Heart right ventricle (tissue), 16 donors: ENCODE results near the gene STXBP2. TPM values are rescaled to one million over a fixed set of nuclear protein-coding genes. Genes with fewer than 3 reads are reported as not detected.

Experiments used
- ATAC-seq, 8 donors: fragments of 200-7000 bp; cut with Tn5 transposase; one replicate each; pipeline ENCODE4 v1.9.1; 2020; ENCODE audit warnings: mild to moderate bottlenecking in 8 of 8, moderate library complexity in 8 of 8, moderate number of reproducible peaks in 1 of 8
- DNase-seq, 2 donors: peaks; one replicate each; pipeline ENCODE4 v3.0.0-alpha.2; 2020
- H3K27ac ChIP-seq, 10 donors: fragments of 200-600 bp; sonication (generic) in 2 of 10; one replicate each; pipeline versions ENCODE4 v1.5.0 to v1.8.0; 2020 to 2022; ENCODE audit warnings: mild to moderate bottlenecking in 3 of 10
- H3K27me3 ChIP-seq, 7 donors: fragments of 200-600 bp; one replicate each; pipeline ENCODE4 v1.8.0; 2021 to 2022; ENCODE audit warnings: mild to moderate bottlenecking in 2 of 7
- H3K36me3 ChIP-seq, 9 donors: fragments of 200-600 bp; sonication (generic) in 1 of 9; one replicate each; pipeline versions ENCODE4 v1.5.0 to v1.8.0; 2020 to 2022; ENCODE audit warnings: mild to moderate bottlenecking in 2 of 9
- H3K4me1 ChIP-seq, 9 donors: fragments of 200-600 bp; sonication (generic) in 1 of 9; one replicate each; pipeline versions ENCODE4 v1.5.0 to v1.8.0; 2020 to 2022; ENCODE audit warnings: mild to moderate bottlenecking in 4 of 9
- H3K4me3 ChIP-seq, 10 donors: fragments of 200-600 bp; sonication (generic) in 2 of 10; one replicate each; pipeline versions ENCODE4 v1.5.0 to v1.8.0; 2020 to 2022; ENCODE audit warnings: mild to moderate bottlenecking in 7 of 10, moderate library complexity in 2 of 10
- H3K9me3 ChIP-seq, 11 donors: fragments of 200-600 bp in 10 of 11; sonication (generic) in 2 of 11; one replicate each; pipeline versions ENCODE4 v1.5.0 to v1.8.0; 2013 to 2022; ENCODE audit warnings: mild to moderate bottlenecking in 2 of 11, control low read depth in 1 of 11, moderate library complexity in 1 of 11
- WGBS, 2 donors: extraction: QIAGEN DNeasy Blood & Tissue Kit; methylation state at CpG; one replicate each; pipeline ENCODE4 v1.1.7; 2013; ENCODE audit warnings: inconsistent platforms in 1 of 2; 5-methylcytosine and 5-hydroxymethylcytosine counted together
- intact Hi-C, 10 donors: fragments of 100-400 bp; cut with DNase I; formaldehyde crosslinking; loops; one replicate each; pipeline versions ENCODE4 v1.11.1 to v1.14.2; 2022
- polyA plus RNA-seq, 2 donors: library from polyadenylated mRNA; stranded (reverse); fragments of 200-250 nt; gene quantifications; one replicate each; pipeline ENCODE4 v1.2.3, GENCODE V29; 2013
- total RNA-seq, 10 donors: library from RNA; stranded (reverse); fragmentation: NEBNext Ultra II Directional in 3 of 10; extraction: Animal tissue kit (Norgen Biotek cat#: 25700) in 3 of 10; gene quantifications; one replicate each; pipeline versions ENCODE4 v1.2.1 to v1.2.4, GENCODE V29; 2021 to 2023
- TF ChIP-seq, protein P1 (sequence below), 9 donors: fragments of 200-600 bp; sonication (generic) in 2 of 9; IDR thresholded peaks; one replicate each; pipeline versions ENCODE4 v1.5.0 to v1.8.0; 2021 to 2022; ENCODE audit warnings: antibody characterized with exemption in 9 of 9, mild to moderate bottlenecking in 5 of 9, moderate library complexity in 1 of 9
- donor health status: Arrhythmogenic right ventricular cardiomyopathy.
- donor health status: ischemic (EF 13 %, LVEDD 7.1; RV severe dilation, severe dysfunction).
- donor health status: healthy with polysubstance abuse.
- donor health status: DM: no; HTN: yes; CAD: no.
- donor health status: DM: no; HTN: no; CAD: no.
- donor health status: ischemic (EF 25% LVEDD 6.9; RV normal size, moderate dysfunction).
- donor health status: ischemic (EF 25% LVEDD 5.7; RV mildly dilated, moderate dysfunction).
- donor health status: healthy.
- donor health status: DM: yes; HTN: yes; CAD: no.
- donor health status: Ischemic cardiomyopathy.
- donor health status: ischemic (EF 35%, LVEDD 5.7; RV mildly dilated, moderate dysfunction).
- donor health status: nonischemic (EF 11% LVEDD 7.7; RV severe dilation, severe dysfunction).
- donor health status: DM: yes; HTN: yes; CAD: no.
- donor health status: PGD.
- donor health status: ischemic (EF 29% LVEDD 5.4; RV normal size, mild dysfunction).
- donor health status: nonischemic (EF 23%, LVEDD 6.1; RV moderate dilation, normal function).

STXBP2 gene
- total and polyA plus RNA-seq, 12 donors: 1.6 to 19.6 (median 4.0) TPM

DNA sequence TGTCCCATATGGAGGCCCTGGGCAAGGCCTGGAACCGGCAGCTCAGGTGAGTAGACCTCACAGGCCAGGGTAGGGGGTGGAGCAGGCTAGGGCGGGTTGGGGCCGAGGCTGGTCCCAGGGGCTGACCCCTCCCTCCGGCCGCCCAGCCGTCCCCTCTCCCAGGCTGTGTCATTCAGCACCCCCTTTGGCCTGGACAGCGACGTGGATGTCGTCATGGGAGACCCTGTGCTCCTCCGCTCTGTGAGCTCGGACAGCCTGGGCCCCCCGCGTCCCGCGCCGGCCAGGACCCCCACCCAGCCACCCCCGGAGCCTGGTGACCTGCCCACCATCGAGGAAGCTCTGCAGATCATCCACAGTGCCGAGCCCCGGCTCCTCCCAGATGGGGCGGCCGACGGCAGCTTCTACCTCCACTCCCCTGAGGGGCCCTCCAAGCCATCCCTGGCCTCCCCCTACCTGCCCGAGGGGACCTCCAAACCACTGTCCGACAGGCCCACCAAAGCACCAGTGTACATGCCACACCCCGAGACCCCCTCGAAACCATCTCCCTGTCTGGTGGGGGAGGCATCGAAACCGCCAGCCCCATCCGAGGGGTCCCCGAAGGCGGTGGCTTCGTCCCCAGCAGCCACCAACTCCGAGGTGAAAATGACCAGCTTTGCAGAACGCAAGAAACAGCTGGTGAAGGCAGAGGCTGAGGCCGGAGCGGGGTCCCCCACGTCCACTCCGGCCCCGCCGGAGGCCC lies 25.2 kb upstream of the STXBP2 start:
- TF ChIP-seq, protein P1, sequence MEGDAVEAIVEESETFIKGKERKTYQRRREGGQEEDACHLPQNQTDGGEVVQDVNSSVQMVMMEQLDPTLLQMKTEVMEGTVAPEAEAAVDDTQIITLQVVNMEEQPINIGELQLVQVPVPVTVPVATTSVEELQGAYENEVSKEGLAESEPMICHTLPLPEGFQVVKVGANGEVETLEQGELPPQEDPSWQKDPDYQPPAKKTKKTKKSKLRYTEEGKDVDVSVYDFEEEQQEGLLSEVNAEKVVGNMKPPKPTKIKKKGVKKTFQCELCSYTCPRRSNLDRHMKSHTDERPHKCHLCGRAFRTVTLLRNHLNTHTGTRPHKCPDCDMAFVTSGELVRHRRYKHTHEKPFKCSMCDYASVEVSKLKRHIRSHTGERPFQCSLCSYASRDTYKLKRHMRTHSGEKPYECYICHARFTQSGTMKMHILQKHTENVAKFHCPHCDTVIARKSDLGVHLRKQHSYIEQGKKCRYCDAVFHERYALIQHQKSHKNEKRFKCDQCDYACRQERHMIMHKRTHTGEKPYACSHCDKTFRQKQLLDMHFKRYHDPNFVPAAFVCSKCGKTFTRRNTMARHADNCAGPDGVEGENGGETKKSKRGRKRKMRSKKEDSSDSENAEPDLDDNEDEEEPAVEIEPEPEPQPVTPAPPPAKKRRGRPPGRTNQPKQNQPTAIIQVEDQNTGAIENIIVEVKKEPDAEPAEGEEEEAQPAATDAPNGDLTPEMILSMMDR (IDR thresholded peaks at IDR 0.05): no peak
- peak in 1 of 8 donors; percentile 42 for ATAC-seq

DNA sequence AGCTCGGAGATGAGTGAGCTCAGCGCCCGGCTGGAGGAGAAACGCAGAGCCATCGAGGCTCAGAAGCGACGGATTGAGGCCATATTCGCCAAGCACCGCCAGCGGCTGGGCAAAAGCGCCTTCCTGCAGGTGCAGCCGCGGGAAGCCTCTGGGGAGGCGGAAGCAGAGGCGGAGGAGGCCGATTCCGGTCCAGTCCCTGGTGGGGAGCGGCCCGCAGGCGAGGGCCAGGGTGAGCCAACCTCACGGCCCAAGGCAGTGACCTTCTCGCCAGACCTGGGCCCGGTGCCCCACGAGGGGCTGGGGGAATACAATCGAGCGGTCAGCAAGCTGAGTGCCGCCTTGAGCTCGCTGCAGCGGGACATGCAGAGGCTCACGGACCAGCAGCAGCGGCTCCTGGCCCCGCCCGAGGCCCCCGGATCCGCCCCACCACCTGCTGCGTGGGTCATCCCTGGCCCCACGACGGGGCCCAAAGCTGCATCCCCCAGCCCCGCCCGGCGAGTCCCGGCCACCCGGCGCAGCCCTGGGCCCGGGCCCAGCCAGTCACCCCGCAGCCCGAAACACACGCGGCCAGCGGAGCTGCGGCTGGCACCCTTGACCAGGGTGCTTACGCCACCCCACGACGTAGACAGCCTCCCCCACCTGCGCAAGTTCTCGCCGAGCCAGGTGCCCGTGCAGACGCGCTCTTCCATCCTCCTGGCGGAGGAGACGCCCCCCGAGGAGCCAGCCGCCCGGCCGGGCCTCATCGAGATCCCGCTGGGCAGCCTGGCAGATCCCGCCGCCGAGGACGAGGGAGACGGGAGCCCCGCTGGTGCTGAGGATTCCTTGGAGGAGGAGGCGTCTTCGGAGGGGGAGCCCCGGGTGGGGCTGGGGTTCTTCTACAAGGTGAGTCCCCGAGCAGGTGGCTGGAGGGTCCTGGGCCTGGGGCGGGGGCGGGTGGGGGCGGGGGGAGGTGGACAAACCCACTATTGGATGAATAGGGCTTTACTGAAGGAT lies 24.3 kb upstream of the STXBP2 start:
- no peaks in the 10 kb centered on the region for H3K9me3 ChIP-seq
- 88 to 91% methylated on average over 71 to 81 of the region's 81 CpGs for WGBS, 2 donors
- DNase-seq: no peak
- H3K4me1 ChIP-seq: no peaks in the 10 kb centered on the region
- intact Hi-C loops: no loop called here
- H3K27ac ChIP-seq: no peak overlapping the region
- TF ChIP-seq, protein P1 (IDR thresholded peaks at IDR 0.05): no peak
- peaks cover 0 to 6% (median 0%) of the 10 kb centered on the region in 7 donors for H3K27me3 ChIP-seq
- H3K36me3 ChIP-seq: peaks cover 0 to 4% (median 0%) of the 10 kb centered on the region in 9 donors
- H3K4me3 ChIP-seq: no peak overlapping the region
- ATAC-seq: no peak

More for the DNA sequence above, 25.2 kb upstream of the STXBP2 start:
- intact Hi-C loops: no loop called here
- Histone ChIP-seq H3K9me3 (no peaks in the 10 kb centered on the region), H3K4me3 (no peak overlapping the region), H3K4me1 (no peaks in the 10 kb centered on the region), H3K36me3 (no peaks in the 10 kb centered on the region), H3K27ac (no peak overlapping the region), H3K27me3 (peaks cover 0 to 8% (median 0%) of the 10 kb centered on the region in 7 donors)
- DNase-seq: no peak
- 79 to 81% methylated on average over 41 of the region's 41 CpGs for WGBS, 2 donors

DNA sequence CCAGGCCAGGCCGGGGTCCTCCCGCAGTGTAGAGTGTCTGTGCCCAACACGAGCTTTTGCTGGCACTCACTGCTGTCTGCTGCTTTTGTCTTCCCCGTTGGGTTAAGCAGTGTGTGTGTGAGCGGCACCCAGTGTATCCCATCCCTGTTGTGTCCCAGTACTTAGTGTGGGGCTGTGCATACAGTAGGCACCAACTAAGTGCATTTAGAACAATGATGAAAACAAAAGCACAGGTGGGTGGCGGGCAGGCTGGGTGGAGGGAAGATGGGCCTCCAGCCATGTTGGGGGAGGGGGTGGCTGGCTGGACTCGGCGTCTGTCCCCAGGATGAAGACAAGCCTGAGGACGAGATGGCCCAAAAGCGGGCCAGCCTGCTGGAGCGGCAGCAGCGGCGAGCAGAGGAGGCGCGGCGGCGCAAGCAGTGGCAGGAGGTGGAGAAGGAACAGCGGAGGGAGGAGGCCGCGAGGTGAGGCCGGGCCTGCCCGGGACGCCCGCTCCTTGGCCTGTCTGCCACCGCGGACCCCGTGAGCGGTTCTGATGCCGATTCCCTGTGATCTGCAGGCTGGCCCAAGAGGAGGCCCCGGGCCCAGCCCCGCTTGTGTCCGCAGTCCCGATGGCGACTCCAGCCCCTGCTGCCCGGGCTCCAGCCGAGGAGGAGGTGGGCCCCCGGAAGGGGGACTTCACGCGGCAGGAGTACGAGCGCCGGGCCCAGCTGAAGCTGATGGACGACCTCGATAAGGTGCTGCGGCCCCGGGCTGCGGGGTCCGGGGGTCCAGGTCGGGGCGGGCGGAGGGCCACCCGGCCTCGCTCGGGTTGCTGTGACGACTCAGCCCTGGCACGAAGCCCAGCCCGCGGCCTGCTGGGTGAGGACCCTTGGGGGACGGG lies 21.8 kb upstream of the STXBP2 start:
- WGBS, 2 donors: 79 to 84% methylated on average over 57 to 59 of the region's 59 CpGs
- ATAC-seq (no peak), DNase-seq (no peak)
- intact Hi-C loops: no loop called here
- H3K27me3 ChIP-seq: peaks cover 0 to 6% (median 0%) of the 10 kb centered on the region in 7 donors
- peaks cover 0 to 28% (median 8%) of the 10 kb centered on the region in 9 donors for H3K36me3 ChIP-seq
- peaks cover 0 to 11% (median 2%) of the 10 kb centered on the region in 9 donors for H3K4me1 ChIP-seq
- H3K4me3 ChIP-seq: no peak overlapping the region
- H3K27ac ChIP-seq: no peak overlapping the region
- H3K9me3 ChIP-seq: no peaks in the 10 kb centered on the region
- TF ChIP-seq, protein P1 (IDR thresholded peaks at IDR 0.05): no peak
